Upper lobe of left lung (tissue), 4 donors: ENCODE data around the gene LAGE3.

Experiments used
- CTCF ChIP-seq, 6 experiments: fragments of 450-650 bp in 4 of 6; fragments of 200-600 bp in 2 of 6; sonication (generic) in 2 of 6; IDR thresholded peaks; one replicate each; pipeline ENCODE4 v1.5.1; 2016 to 2019; ENCODE audit warnings: antibody characterized with exemption in 6 of 6
- EP300 ChIP-seq, 4 donors: sonication (generic); formaldehyde crosslinking; IDR thresholded peaks; one replicate each; pipeline ENCODE4 v1.5.1; 2017; ENCODE audit warnings: antibody characterized with exemption in 4 of 4, control low read depth in 2 of 4
- POLR2A ChIP-seq, 4 donors: fragments of 450-650 bp; IDR thresholded peaks; one replicate each; pipeline ENCODE4 v1.5.1; 2016 to 2017; ENCODE audit warnings: antibody characterized with exemption in 4 of 4, mild to moderate bottlenecking in 2 of 4

GRCh38 chrX:154446430-154446829 is 32.7 kb downstream of the LAGE3 start:
- no peak for TF ChIP-seq CTCF (IDR thresholded peaks at IDR 0.05)
- TF ChIP-seq POLR2A (IDR thresholded peaks at IDR 0.05): no peak
- TF ChIP-seq EP300 (IDR thresholded peaks at IDR 0.05): no peak
